Activated CD4-positive, alpha-beta T cell treated with anti-CD3 and anti-CD28 coated beads for 4 hours (primary cell): Measurements from ENCODE around the gene RMND5A.
"Not testable (repeated sequence)": the region's sequence is repeated elsewhere in the genome, so short reads cannot be mapped to it uniquely, and the experiment has no call there.

Experiments used
- DNase-seq, 2 donors: peaks; one replicate each; pipeline ENCODE4 v3.0.0-alpha.2; 2020

The RMND5A gene

DNA sequence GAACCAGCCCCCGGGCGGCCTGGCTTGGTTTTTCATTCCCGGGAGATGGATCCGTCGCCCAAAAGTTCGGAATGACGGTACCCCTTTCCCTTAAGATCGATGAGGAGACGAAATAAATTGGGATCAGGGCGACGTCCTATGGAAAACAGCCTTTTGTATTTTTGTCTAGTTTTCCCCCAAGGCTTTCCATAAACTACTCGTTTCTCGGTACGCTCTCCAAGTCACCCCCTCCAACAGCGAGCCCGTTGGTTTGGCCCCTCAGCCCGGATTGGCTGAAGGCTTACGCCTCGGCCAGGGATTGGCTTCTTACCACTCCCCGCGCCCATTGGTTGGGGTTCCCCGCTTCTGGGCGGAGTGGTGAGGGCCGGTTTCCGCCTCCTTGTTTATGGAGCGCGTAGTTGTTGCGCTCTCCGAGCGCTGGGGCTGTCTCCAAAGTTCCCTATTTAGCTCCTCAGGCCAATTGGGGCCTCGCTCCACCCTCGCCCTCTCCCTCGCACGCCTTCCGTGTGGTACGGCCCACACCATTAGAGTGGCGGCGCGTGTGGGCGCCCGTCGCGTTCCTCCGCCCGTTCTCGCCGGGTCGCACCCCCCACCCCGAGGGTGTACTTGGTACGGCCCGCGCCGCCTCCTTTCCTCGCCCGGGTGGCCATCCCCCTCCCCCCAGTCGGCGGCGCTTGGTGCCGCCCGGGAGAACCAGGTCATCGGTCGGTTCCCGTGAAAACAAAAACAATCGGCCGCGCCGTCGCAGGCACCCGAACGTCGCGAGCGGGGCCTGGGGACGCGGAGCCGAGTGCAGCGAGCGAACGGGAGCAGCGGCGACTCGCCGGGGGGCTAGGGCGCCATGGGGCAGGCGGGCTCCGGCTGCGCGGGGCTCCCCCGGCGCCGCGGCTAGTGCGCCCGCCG lies at the start of gene RMND5A:
Gene RMND5A (plus strand): TSS at position 655 of the 903 bp plus-strand sequence. CDS start 377 bp downstream, outside the sequence.
- DNase-seq, result peak; percentile 91 to 94

DNA sequence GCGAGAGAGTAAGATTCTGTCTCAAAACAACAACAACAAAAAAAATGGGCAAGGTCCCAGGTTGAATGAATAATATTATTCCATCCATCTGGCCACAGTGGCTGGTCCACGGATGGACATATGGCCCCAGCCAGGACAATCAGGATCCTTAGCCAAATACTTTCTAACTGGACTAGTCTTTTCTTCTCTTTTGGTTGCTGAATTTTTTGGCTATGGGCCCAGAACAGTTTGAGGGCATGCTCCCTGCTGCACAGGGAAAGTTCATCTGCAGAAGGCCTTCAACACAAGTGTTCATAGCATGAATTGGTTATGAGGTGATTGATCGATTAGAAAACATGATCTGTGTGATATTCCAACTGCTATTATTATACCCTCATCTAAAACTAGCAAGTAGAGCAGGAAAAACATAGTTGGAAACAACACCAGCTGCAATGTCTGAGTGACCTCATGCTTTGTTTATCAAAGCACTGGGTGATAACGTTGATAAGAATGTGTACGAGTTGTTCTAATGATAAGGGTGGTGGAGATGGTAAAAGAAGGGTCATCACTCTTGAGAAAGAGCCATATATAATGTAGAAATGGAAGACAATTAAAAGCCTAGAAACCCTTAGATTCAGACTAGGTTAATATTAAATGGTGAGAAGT lies 48.6 kb upstream of the RMND5A start:
- DNase-seq, result no peak

GRCh38 chr2:86672027-86672545 lies 48.0 kb upstream of the RMND5A start:
- DNase-seq, result no peak

GRCh38 chr2:86673011-86673410 lies 47.1 kb upstream of the RMND5A start:
- no peak for DNase-seq

GRCh38 chr2:86673986-86674670 lies 46.0 kb upstream of the RMND5A start:
- no peak for DNase-seq

- no peak for DNase-seq
These were observed 45.0 kb upstream of the RMND5A start for GRCh38 chr2:86675104-86675503.

GRCh38 chr2:86675511-86676015 lies 44.5 kb upstream of the RMND5A start:
- peak in 1 of 2 donors; percentile 7 for DNase-seq

DNA sequence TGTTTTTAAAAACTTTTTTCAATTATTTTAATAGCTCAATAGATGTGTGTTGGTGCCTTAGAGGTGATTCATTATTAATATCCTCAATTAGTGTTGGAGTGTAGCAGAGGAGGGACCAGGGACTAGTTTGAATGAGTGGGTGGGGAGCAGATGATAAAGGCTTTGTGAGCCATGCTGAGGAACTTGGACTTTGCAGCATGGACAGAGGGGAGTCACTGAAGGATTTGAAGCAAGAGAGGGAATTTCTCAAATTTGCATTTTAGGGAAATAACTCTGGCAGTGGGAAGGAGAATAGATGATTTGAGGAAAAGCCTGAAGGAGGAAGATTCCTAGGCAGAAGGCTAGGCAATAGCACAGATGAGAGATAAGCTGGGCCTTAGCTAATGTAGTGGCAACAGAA lies 42.3 kb upstream of the RMND5A start:
- no peak for DNase-seq

DNA sequence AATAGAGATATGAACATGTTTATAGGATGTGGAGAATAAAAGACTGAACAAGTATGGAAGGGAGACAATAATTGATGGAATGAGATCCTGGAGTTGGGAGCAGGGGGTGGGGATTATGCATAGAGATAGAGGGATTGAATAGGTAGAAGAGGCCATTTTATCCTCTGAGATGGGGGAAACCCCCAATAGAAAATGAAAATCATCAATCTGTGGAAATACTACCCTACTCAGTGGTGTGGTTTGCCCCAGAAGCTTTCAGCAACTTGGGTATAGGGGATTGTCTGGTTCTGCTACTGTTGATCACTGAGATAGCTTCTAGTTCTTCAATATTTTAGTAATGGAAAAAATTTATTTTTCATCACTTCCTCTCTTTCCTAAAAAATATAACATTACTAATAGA lies 41.1 kb upstream of the RMND5A start:
- no peak for DNase-seq

- no peak for DNase-seq
These were observed 34.7 kb upstream of the RMND5A start for GRCh38 chr2:86685351-86685750.

DNA sequence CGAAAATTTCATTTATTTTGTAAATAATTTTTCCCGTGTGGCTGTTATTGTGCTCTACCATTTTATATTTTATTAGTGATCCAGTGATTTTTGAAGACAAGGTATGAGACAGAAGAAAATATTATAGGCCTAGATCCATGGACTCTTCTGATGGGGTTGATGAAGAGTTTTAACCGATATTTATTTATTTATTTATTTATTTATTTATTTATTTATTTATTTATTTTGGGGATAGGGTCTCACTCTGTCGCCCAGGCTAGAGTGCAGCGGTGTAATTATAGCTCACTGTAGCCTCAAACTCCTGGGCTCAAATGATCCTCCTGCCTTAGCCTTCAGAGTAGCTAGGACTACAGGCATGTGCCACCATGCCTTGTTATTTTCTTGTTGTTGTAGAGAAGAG lies 33.6 kb upstream of the RMND5A start:
- DNase-seq, result no peak

DNA sequence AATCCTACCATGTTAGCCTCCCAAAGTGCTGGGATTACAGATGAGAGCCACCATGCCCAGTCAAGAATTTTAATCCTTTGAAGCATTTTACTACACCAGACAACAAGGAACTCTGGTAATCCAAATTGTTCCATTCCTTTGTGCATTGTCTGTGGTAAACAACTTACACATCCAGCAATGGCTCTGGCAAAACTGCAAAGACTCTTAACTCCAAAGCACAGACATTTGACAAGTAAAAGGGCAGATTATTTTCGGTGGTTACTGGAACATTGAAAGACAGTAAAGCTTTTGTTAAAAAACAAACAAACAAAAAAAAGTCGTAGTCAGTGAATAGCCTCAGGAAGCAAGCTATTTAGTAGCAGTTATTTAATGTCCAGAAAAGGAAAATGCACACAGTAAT lies 33.2 kb upstream of the RMND5A start:
- no peak for DNase-seq

- DNase-seq, result no peak
These were observed 24.9 kb upstream of the RMND5A start for GRCh38 chr2:86695053-86695691.

DNA sequence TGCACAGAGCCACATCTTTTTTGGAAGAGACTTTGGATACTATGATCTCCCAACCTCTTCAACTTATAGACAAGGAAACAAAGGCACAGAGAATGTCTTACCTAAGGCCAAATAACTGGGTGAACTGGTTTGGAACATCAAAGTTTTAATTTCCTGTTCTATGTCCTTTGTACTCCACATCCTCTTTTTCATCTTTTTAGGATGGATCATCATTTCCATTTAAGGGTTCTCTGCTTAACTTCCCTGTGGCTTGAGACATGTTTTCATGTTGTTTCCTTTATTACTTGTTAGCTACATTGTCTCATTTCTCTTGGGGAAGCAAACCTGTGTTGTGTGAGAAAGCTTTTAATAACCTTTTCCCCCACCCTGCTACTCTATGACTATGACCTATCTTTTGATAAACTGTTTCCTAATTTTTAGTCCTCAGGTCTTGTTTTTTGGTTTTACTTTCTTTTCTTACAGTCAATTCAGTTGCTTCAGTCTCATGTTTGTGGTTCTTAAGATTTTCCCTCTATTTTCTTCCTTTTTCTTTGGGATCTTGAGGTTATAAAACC lies 22.5 kb upstream of the RMND5A start:
- DNase-seq, result no peak

DNA sequence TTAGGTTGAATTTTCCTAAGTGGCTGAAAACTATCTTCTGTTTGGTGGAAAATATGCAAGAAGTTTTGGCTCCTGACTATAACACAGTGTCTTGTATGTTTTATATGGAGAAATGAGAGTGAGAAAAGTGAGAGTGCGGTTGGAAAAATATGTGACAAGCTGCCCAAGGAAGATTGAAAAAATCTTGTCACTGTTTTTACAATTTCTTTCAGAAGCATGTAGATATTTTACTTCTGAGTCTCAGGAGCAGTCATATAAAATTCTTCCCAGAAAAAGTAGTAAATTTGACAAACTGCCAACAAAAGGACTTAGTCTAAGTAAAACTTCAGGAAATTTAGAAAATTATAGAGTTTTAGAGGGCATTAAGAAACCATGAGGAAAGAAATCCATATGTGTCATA lies 19.4 kb upstream of the RMND5A start:
- DNase-seq, result no peak

DNA sequence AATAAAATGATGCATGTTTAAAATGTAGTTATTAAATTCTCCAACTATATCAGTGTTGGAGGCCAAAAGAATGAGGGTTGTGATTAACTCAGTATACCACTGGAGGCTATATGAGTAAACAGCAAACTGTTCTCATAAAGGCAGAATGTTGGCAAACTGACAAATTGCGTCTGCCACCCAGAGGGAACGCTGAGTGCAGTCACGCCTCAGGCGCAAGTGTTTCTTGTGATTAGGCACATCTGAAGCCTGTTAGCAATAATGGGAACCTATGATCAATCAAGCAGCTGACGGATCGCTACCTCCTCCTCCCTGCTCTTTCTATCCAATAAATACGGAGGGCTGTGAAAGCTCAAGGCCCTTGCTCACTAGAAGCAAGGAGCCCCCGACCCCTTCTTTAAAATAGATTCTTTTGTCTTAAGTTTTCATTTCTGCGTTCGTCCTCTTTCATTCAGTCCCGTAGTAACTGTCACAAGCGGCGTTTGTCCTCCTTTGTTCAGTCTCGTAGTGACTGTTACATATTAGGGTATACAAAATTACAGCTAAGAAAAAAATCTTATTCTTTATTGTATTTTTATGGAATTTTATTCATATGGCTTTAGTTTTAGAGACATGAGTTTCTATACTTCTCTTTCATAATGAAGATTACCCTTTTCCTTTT lies 16.3 kb upstream of the RMND5A start:
- no peak for DNase-seq

DNA sequence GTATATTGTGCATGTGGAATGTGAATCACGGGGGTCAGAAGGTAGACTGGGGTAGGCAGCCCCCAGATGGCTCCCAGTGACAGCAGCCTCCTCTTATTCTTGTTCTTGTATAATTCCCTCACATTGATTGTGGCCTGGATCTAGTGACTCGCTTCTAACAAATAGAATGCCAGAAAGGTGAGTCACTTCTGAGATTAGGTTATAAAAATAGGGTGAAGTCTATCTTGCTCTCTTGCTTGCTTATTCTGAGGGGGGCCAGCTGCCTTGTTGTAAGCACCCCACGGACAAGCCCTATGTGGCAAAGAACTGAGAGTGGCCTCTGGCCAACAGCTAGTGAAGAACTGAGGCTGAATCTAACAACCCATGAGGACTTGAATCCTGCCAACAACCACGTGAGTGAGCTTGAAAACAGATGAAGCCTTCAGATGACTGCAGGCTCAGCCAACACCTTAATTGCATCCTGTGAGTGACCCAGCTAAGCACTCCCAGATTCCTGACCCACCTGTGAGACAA lies 15.6 kb upstream of the RMND5A start:
- no peak for DNase-seq

DNA sequence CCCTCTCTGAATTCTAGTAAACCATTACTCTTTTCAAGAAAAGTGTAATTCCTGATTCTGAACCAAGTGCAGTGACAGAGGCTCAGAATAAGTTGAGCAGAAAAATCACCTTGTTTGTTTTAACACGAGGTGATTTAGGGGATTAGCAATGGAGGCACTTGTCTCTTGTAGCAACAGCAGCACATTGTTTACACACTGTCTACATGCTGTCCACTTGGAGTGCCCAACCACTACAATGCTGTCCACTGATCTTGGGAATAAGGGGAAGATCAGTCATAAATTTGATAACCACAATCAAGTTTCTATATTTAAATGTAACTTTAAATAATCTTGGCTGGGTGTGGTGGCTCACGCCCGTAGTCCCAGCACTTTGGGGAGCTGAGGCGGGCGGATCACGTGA lies 13.9 kb upstream of the RMND5A start:
- DNase-seq, result no peak

GRCh38 chr2:86706935-86707334 lies 13.2 kb upstream of the RMND5A start:
- no peak for DNase-seq

- not testable (repeated sequence) for DNase-seq
These were observed 12.0 kb upstream of the RMND5A start for GRCh38 chr2:86708126-86708525.

- DNase-seq, result not testable (repeated sequence)
These were observed 5.4 kb upstream of the RMND5A start for GRCh38 chr2:86714579-86715173.
